ENCODE data around the gene USP6.
"Not testable (repeated sequence)": the region's sequence is repeated elsewhere in the genome, so short reads cannot be mapped to it uniquely, and the experiment has no call there.

The USP6 gene

GRCh38 chr17:5115673-5116651, at the start of gene USP6:
USP6 (plus strand) TSS chr17:5116032; CDS start chr17:5130368, 14,336 bp downstream.
- no peak for DNase-seq (ENCODE audit: low spot score)

- DNase-seq (ENCODE audit: low spot score): no peak
Measured at GRCh38 chr17:5068236-5068635, 47.6 kb upstream of the USP6 start.

GRCh38 chr17:5069724-5070123, 46.1 kb upstream of the USP6 start:
- DNase-seq (ENCODE audit: low spot score): no peak

- DNase-seq (ENCODE audit: low spot score): not testable (repeated sequence)
Measured at GRCh38 chr17:5075472-5075871, 40.4 kb upstream of the USP6 start.

DNA sequence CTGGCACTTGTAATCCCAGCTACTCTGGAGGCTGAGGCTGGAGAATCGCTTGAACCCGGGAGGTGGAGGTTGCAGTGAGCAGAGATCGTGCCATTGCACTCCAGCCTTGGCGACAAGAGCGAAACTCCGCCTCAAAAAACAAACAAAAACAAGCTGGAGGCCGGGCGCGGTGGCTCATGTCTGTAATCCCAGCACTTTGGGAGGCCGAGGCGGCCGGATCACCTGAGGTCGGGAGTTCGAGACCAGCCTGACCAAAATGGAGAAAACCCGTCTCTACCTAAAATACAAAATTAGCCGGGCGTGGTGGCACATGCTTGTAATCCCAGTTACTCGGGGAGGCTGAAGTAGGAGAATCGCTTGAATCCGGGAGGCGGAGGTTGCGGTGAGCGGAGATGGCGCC, 38.6 kb upstream of the USP6 start:
- not testable (repeated sequence) for DNase-seq (ENCODE audit: low spot score)

DNA sequence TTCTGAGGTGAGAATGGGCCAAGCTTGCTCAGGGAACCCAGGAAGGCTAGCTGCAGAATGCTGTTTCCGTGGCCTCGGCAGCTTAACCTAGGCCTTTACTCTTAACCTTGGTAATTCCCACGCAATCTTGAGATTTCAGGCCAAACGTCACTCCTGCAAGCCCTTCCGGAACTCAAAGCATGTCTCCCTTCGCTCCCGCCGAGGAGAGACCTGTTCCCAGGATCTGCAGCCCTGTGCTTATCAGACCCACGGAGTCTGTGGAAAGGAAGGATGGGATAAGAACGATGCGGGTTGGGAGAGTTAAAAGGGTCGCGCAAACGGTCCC, 38.1 kb upstream of the USP6 start:
- no peak for DNase-seq (ENCODE audit: low spot score)

DNA sequence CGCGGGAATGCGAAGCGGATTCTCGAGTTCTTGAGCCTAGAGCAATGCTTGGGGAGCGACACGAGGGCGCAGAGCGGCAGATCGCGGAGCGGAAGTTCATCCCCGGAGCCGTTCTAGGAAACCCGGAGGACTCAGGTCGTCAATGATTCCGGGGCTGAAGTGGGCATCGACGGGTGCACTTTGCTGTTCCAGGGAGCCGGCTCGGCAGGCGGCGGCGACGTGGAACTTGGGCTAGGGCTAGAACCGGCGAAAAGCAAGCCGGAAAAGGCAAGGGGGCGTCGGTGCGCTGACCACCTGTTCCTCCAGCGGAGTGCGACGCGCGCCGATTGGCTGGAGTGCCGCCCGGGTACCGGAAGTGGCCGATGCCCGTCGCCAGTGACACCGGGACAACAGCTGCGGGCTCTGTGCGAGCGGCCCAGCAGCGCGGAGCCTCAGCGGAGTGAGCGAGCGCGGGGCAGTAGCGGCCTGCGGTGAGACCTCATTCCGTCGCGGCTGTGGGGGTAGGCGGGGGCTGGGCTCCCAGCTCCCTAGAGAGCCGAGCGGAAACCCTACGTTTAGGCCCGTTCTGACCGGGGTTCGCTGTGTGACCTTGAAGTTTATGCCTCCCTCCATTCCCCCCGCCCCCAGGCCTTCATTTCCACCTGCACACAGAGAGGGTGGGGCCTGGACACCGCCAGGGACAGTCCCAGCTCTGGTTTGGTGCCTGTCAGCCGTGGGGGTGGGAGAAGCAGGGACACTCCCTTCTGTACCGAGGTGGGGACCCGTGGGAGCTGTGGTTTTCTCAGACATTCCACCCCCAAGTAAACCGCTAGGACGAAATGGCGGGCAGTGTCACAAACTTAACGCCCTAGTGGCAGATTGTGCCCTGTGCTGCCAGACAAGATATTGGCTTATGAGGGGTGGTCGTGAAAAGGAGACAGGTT, 37.5 kb upstream of the USP6 start, which contains the start of gene ZFP3:
ZFP3 (plus strand) TSS at position 362 of the 923 bp plus-strand sequence. CDS start 13,038 bp downstream, outside the sequence.
- DNase-seq (ENCODE audit: low spot score): peak; percentile 35

DNA sequence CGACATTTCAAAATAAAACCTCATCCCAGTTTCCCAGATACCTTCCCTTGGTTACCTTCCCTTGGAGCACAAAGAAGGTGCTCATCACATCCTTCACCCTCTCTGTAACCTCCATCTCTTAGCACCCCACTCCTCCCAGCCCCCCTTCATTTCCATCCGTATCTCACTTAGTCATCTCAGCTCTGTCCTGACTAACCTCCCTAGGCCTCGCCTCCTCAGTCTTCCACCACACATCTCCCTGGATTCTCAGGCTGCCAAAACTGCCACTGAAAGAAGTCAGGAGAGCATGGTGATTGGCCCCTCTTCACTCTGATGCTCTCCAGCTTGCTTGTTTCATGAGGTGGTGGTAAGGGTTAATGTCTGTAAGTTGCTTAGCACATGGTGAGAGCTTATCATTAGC, 35.2 kb upstream of the USP6 start:
- DNase-seq (ENCODE audit: low spot score): no peak

DNA sequence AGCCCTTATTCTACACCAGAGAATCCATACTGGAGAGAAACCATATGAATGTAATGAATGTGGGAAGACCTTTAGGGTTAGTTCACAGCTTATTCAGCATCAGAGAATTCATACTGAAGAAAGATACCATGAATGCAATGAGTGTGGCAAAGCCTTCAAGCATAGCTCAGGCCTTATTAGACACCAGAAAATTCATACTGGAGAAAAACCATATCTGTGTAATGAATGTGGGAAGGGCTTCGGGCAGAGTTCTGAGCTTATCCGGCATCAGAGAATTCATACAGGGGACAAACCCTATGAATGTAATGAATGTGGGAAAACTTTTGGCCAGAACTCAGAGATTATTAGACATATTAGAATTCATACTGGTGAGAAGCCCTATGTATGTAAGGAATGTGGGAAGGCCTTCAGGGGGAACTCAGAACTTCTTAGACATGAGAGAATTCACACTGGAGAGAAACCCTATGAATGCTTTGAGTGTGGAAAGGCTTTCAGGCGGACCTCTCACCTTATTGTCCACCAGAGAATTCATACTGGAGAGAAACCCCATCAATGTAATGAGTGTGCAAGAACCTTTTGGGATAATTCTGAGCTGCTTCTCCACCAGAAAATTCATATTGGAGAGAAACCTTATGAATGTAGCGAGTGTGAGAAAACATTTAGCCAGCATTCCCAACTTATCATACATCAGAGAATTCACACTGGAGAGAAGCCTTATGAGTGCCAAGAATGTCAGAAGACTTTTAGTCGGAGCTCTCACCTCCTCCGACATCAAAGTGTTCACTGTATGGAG, 23.4 kb upstream of the USP6 start:
- no peak for DNase-seq (ENCODE audit: low spot score)

- DNase-seq (ENCODE audit: low spot score): no peak
Measured at GRCh38 chr17:5096731-5097100, 19.1 kb upstream of the USP6 start.

DNA sequence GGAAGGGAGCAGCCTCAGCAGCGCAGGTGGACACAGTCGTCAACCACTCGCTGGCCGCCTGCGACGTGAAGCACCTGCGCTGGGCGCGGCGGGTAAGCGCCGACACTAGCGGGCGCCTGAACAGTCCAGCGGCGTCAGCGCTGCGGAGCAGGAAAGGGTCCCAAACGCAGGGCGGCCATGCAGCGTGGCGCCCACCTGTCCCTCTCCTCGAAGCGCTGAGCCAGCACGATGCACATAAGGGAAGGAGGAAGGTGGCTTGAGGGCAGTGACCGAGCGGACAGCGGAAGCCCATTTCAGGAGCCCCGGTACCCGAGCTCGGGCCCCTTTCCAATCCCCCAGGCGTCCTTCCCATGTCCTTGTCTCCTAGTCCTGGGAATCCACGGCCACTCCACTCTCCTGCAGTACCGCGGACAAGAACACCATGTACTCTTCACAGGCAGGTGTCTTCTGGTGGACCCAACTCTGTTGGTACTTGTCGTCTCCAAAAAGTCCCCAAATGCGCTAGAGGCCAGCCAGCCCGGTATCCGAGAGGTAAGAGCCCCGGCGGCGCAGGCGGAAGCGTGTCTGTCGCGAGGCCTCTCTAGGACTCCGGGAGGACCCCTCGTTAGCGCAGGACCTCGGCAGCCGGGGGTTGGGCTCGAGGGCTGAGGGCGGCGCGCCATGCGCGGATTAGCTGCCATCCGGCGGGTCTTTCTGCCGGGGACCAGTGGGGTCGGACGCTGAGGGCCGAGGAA, 18.6 kb upstream of the USP6 start:
- DNase-seq (ENCODE audit: low spot score): no peak

GRCh38 chr17:5099271-5099670, 16.6 kb upstream of the USP6 start:
- DNase-seq (ENCODE audit: low spot score): no peak

GRCh38 chr17:5100832-5101231, 15.0 kb upstream of the USP6 start:
- DNase-seq (ENCODE audit: low spot score): no peak

DNA sequence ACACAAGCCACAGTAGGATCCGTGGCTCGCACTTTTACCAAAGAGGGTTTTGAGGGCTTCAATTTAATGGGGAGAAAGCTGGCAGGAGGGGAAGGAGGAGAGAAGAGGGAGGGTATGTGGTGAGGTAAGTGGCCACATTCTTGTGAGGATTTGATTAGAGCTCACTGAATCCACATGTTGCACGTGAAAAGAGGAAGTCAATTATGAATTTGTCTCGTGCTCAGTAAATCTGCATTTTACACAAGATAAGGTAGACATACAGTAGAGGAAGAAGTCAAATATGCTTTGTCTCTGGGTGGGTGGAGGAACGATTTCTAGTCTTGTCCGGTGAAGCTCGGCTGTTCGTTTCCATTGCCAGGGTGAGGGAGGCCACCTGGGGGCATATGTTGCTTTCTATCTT, 5.0 kb upstream of the USP6 start:
- DNase-seq (ENCODE audit: low spot score): peak; percentile 45

GRCh38 chr17:5111402-5112204, 4.2 kb upstream of the USP6 start, which contains the start of gene ZNF232:
ZNF232 (minus strand) TSS chr17:5111878; CDS start chr17:5111822, 56 bp downstream.
- DNase-seq (ENCODE audit: low spot score): peak; percentile 88

GRCh38 chr17:5118219-5118618, 2.4 kb downstream of the USP6 start:
- no peak for DNase-seq (ENCODE audit: low spot score)

GRCh38 chr17:5120036-5120435, 4.2 kb downstream of the USP6 start:
- DNase-seq (ENCODE audit: low spot score): no peak

- not testable (repeated sequence) for DNase-seq (ENCODE audit: low spot score)
Measured at GRCh38 chr17:5120436-5121185, 4.8 kb downstream of the USP6 start.

GRCh38 chr17:5121186-5121841, 5.5 kb downstream of the USP6 start:
- DNase-seq (ENCODE audit: low spot score): no peak

Data from NAMALWA (cell line).